Measurements from ENCODE around the gene NCR2.

Gene NCR2

DNA sequence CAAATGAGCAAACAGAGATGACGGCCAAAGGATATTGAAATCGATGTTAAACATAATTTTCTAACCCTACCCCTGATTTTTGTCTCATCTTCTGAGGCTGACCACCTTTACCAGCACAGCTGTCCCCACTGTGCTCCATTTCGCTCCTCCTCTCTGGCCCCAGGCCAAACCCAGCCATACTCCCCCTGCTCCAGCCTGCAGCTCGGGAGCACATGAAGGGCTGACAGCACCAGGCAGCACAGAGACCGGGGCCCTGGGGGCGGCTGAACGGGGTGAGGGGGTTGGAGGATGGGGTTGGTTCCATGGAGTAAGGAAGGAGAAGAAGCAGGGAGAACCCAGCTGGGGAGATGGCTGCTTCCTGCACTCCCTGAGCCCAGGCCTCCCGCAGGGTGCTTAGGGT, 3.2 kb upstream of the NCR2 start:
- no peaks in the 10 kb centered on the region for H3K36me3 ChIP-seq (ENCODE audit: insufficient read depth, low read length)
- no peak overlapping the region for H3K9ac ChIP-seq (ENCODE audit: low read length)
- peaks cover 0 to 7% of the 10 kb centered on the region in 2 donors for H3K27me3 ChIP-seq (ENCODE audit: control insufficient read depth in 1 of 2, insufficient read depth in 2 of 2, low read length in 2 of 2)
- no peak overlapping the region for H3K4me3 ChIP-seq (ENCODE audit: low read depth in 1 of 2, low read length in 2 of 2)
- H3K4me1 ChIP-seq (ENCODE audit: insufficient read depth, low read length), result peaks cover 6% of the 10 kb centered on the region
- no peak overlapping the region for H3K27ac ChIP-seq (ENCODE audit: low read depth, low read length)
- H3K9me3 ChIP-seq (ENCODE audit: low read length), result no peaks in the 10 kb centered on the region

DNA sequence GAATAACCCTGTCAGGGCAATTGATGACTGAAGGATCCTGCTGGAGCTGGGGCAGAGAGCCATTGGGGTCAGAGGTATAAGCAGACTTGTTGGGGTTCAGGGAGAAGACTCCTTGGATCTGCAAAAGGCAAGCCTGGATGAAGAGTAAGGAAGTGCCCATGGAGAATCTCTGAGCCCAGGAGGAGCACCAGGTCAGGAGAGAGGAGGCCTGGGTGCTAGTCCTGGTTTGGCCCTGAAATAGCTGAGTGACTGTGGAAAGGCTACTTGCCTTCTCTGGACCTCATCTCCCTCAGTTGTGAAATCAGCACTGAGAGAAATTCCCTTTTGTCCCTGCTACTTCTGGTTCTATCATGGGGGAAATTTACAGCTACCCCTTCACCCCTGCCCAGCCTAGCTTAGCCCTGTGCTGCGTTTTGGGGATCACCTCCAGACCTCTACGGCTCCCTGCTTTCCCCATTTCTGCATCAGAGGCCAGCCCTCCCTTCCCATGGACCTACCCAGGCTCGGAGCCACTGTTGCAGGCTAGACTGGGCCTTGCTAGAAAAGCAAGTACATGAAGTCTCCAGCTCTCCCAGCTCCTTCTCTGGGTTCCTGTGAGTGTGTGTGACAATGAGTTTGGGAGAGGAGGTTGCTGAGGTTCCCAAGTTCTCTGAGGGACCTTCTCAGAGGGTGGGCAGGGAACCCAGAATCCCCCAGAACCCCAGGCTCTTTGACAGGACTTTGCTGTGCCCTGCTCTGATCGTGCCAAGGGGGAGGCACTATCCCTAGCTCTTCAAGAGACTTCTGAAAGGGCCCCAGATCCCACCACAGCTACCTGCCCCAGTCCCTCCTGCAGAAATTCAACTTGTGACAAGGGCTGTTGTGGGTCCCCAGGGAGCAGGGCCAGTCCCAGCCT, 2.3 kb upstream of the NCR2 start:
- Histone ChIP-seq H3K27me3 (ENCODE audit: control insufficient read depth in 1 of 2, insufficient read depth in 2 of 2, low read length in 2 of 2) (peaks cover 0 to 7% of the 10 kb centered on the region in 2 donors), H3K9me3 (ENCODE audit: low read length) (no peaks in the 10 kb centered on the region), H3K9ac (ENCODE audit: low read length) (no peak overlapping the region), H3K4me1 (ENCODE audit: insufficient read depth, low read length) (peaks cover 6% of the 10 kb centered on the region), H3K36me3 (ENCODE audit: insufficient read depth, low read length) (no peaks in the 10 kb centered on the region), H3K4me3 (ENCODE audit: low read depth in 1 of 2, low read length in 2 of 2) (no peak overlapping the region), H3K27ac (ENCODE audit: low read depth, low read length) (no peak overlapping the region)

DNA sequence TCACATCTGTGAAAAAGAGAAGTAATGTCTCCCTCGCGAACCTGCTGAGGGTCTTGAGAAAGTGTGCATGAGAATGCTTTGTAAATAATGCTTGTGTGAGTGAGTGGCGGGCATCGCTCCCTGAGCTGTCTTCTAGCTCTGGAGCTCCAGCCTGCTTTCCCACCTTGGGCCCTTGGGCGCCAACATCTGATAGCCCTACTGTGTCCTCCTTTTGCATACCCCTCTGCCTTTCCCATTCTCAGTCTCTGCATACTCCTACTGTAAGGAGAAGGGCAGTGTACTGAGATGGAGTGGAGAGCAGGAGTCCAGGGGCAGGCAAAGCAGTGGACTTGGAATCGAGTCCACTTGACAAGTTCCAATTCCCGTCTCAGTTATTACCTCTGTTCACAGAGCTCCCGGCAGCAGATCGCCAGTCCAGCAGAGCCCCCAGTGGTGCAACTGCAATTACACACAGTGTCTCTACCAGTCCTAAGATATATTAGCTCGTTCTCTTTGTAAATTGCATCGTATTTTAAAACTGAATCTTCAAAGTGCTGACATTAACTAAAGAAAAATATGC, 847 bp upstream of the NCR2 start:
- Histone ChIP-seq H3K9ac (ENCODE audit: low read length) (no peak overlapping the region), H3K27ac (ENCODE audit: low read depth, low read length) (no peak overlapping the region), H3K9me3 (ENCODE audit: low read length) (no peaks in the 10 kb centered on the region), H3K36me3 (ENCODE audit: insufficient read depth, low read length) (no peaks in the 10 kb centered on the region), H3K27me3 (ENCODE audit: control insufficient read depth in 1 of 2, insufficient read depth in 2 of 2, low read length in 2 of 2) (no peaks in the 10 kb centered on the region), H3K4me3 (ENCODE audit: low read depth in 1 of 2, low read length in 2 of 2) (no peak overlapping the region), H3K4me1 (ENCODE audit: insufficient read depth, low read length) (peaks cover 6% of the 10 kb centered on the region)

DNA sequence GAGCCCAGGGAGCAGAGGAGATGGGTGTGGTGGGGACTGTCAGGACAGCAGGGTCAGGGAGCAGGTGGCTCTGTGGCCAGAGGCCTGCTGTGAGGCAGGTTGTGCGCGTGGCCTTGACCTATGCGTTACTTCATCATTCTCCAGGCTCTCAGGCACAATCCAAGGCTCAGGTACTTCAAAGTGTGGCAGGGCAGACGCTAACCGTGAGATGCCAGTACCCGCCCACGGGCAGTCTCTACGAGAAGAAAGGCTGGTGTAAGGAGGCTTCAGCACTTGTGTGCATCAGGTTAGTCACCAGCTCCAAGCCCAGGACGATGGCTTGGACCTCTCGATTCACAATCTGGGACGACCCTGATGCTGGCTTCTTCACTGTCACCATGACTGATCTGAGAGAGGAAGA, 535 bp downstream of the NCR2 start:
- Histone ChIP-seq H3K9ac (ENCODE audit: low read length) (no peak overlapping the region), H3K27me3 (ENCODE audit: control insufficient read depth in 1 of 2, insufficient read depth in 2 of 2, low read length in 2 of 2) (no peaks in the 10 kb centered on the region), H3K4me1 (ENCODE audit: insufficient read depth, low read length) (peaks cover 6% of the 10 kb centered on the region), H3K36me3 (ENCODE audit: insufficient read depth, low read length) (no peaks in the 10 kb centered on the region), H3K9me3 (ENCODE audit: low read length) (no peaks in the 10 kb centered on the region), H3K4me3 (ENCODE audit: low read depth in 1 of 2, low read length in 2 of 2) (no peak overlapping the region), H3K27ac (ENCODE audit: low read depth, low read length) (no peak overlapping the region)

DNA sequence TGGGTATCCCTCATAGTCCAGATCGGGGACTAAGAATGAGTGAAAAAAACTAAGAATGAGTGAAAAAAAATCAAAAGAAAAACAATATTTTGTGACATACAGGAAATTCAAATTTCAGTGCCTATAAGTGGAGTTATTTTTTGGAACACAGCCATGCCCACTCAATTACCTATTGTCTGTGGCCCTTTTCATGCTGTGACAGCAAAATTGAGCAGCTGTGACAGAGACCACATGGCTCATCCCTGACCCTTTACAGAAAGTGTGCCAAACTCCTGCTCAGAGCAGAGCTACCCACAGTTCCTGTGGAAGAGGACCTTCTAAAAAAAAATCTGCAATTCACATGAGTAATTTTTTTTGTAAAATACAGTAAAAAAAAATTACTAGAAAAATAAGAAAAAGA, 1.4 kb downstream of the NCR2 start:
- Histone ChIP-seq H3K27ac (ENCODE audit: low read depth, low read length) (no peak overlapping the region), H3K4me3 (ENCODE audit: low read depth in 1 of 2, low read length in 2 of 2) (no peak overlapping the region), H3K9ac (ENCODE audit: low read length) (no peak overlapping the region), H3K9me3 (ENCODE audit: low read length) (no peaks in the 10 kb centered on the region), H3K36me3 (ENCODE audit: insufficient read depth, low read length) (no peaks in the 10 kb centered on the region), H3K4me1 (ENCODE audit: insufficient read depth, low read length) (peaks cover 6% of the 10 kb centered on the region), H3K27me3 (ENCODE audit: control insufficient read depth in 1 of 2, insufficient read depth in 2 of 2, low read length in 2 of 2) (no peaks in the 10 kb centered on the region)

DNA sequence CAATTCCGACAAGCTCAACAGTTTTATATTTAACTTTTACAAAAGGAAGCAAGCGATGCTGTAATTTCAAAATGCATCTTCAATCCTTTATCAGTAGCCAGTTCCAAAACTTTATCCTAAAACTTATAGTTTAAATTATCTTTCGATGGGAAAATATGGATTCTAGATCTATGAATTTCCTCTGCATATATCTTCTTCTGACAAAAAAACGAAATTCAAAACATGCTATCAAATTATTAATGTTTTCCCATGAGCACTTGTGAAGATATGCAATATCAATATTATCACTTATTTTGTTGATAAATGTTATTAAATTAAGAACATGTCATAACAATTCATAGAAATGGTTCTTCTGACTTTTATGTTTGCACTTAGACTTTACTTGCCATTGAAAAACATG, 2.3 kb downstream of the NCR2 start:
- H3K9ac ChIP-seq (ENCODE audit: low read length), result no peak overlapping the region
- H3K4me1 ChIP-seq (ENCODE audit: insufficient read depth, low read length), result peaks cover 6% of the 10 kb centered on the region
- no peaks in the 10 kb centered on the region for H3K27me3 ChIP-seq (ENCODE audit: control insufficient read depth in 1 of 2, insufficient read depth in 2 of 2, low read length in 2 of 2)
- no peaks in the 10 kb centered on the region for H3K36me3 ChIP-seq (ENCODE audit: insufficient read depth, low read length)
- no peak overlapping the region for H3K4me3 ChIP-seq (ENCODE audit: low read depth in 1 of 2, low read length in 2 of 2)
- no peak overlapping the region for H3K27ac ChIP-seq (ENCODE audit: low read depth, low read length)
- H3K9me3 ChIP-seq (ENCODE audit: low read length), result no peaks in the 10 kb centered on the region

DNA sequence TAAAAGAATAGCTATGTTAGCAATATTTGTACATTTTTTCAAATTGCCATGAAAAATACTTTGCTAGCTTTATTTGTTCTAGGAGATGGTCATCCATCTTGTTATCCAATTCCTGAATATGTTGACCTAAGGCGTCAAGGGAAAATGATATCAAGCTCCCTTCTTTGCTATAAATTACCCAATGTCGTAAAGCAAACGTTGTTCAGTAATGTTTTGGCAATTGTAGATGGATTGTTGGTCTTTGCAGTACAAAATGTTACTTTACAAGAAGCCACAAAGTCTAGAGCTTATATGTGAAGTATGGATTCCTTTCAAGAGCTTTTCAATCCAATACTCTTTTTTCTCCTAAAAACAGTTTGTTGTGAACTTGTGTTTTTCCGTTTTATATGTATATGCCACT, 3.3 kb downstream of the NCR2 start:
- no peak overlapping the region for H3K4me3 ChIP-seq (ENCODE audit: low read depth in 1 of 2, low read length in 2 of 2)
- H3K27ac ChIP-seq (ENCODE audit: low read depth, low read length), result no peak overlapping the region
- H3K27me3 ChIP-seq (ENCODE audit: control insufficient read depth in 1 of 2, insufficient read depth in 2 of 2, low read length in 2 of 2), result no peaks in the 10 kb centered on the region
- H3K4me1 ChIP-seq (ENCODE audit: insufficient read depth, low read length), result peaks cover 6% of the 10 kb centered on the region
- no peaks in the 10 kb centered on the region for H3K9me3 ChIP-seq (ENCODE audit: low read length)
- no peak overlapping the region for H3K9ac ChIP-seq (ENCODE audit: low read length)
- no peaks in the 10 kb centered on the region for H3K36me3 ChIP-seq (ENCODE audit: insufficient read depth, low read length)

DNA sequence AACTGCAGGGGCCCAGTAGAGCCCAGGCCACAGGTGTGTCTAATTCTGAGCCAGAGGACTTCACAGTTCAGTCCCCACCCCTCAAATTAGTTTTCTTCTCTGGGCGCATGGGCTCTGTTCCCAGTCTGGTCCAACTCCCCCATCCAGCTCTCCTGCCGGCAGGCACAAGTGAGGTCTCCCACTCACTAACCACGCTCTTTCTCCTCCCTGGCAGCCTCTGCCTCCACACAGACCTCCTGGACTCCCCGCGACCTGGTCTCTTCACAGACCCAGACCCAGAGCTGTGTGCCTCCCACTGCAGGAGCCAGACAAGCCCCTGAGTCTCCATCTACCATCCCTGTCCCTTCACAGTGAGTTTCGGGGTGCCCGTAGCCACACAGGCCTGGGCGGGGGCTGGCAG, 6.2 kb downstream of the NCR2 start:
- no peak overlapping the region for H3K4me3 ChIP-seq (ENCODE audit: low read depth in 1 of 2, low read length in 2 of 2)
- H3K36me3 ChIP-seq (ENCODE audit: insufficient read depth, low read length), result no peaks in the 10 kb centered on the region
- no peaks in the 10 kb centered on the region for H3K9me3 ChIP-seq (ENCODE audit: low read length)
- H3K27me3 ChIP-seq (ENCODE audit: control insufficient read depth in 1 of 2, insufficient read depth in 2 of 2, low read length in 2 of 2), result no peaks in the 10 kb centered on the region
- no peak overlapping the region for H3K27ac ChIP-seq (ENCODE audit: low read depth, low read length)
- no peaks in the 10 kb centered on the region for H3K4me1 ChIP-seq (ENCODE audit: insufficient read depth, low read length)
- H3K9ac ChIP-seq (ENCODE audit: low read length), result no peak overlapping the region

DNA sequence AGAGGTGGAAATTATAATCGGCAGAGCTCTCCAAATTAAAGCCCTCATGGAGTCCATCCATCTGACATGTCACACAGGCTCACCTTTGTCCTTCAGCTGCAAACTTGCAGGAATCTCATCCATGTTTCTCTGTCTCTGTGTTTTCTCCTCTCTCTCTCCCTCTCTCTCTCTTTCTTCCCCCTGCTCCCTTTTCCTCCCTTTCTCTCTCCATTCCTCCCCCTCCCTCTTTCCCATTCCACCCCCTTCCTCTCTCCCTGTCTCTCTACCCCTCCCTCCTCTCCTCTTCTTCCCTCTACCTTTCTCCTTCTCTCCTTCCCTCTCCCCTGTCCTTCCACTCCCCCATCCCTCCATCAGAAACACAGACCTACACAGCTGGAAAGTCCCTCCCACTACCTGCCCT, 6.8 kb downstream of the NCR2 start:
- H3K36me3 ChIP-seq (ENCODE audit: insufficient read depth, low read length), result no peaks in the 10 kb centered on the region
- H3K4me3 ChIP-seq (ENCODE audit: low read depth in 1 of 2, low read length in 2 of 2), result no peak overlapping the region
- no peaks in the 10 kb centered on the region for H3K4me1 ChIP-seq (ENCODE audit: insufficient read depth, low read length)
- no peak overlapping the region for H3K9ac ChIP-seq (ENCODE audit: low read length)
- no peaks in the 10 kb centered on the region for H3K27me3 ChIP-seq (ENCODE audit: control insufficient read depth in 1 of 2, insufficient read depth in 2 of 2, low read length in 2 of 2)
- no peaks in the 10 kb centered on the region for H3K9me3 ChIP-seq (ENCODE audit: low read length)
- H3K27ac ChIP-seq (ENCODE audit: low read depth, low read length), result no peak overlapping the region

DNA sequence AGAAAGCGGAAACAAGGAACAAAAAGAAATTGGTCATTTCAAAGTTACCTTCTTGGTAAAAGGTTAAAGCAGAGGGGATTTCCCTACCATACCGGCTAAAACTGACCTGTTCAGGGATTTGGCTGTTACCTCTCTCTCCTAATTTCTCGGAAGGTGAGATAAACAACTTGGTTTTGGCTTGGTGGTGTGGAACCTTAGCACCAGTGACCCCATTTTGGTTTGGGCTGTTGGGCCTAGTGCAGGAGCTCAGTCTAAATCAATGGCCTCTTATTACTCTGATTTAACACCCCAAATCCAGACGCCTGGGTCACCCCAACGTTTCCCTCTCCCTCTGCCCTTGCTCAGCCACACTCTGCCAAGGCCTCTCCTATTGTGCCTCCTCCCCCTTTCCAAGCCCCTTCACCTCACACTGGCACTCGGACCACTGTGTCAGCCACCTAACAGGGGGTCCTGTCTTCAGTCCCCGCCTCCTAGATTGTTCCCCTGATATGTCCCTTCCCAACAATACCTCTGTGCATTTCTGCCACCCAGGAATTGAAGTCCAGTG, 8.3 kb downstream of the NCR2 start:
- no peak overlapping the region for H3K27ac ChIP-seq (ENCODE audit: low read depth, low read length)
- no peak overlapping the region for H3K4me3 ChIP-seq (ENCODE audit: low read depth in 1 of 2, low read length in 2 of 2)
- H3K27me3 ChIP-seq (ENCODE audit: control insufficient read depth in 1 of 2, insufficient read depth in 2 of 2, low read length in 2 of 2), result no peaks in the 10 kb centered on the region
- H3K4me1 ChIP-seq (ENCODE audit: insufficient read depth, low read length), result no peaks in the 10 kb centered on the region
- no peaks in the 10 kb centered on the region for H3K9me3 ChIP-seq (ENCODE audit: low read length)
- H3K9ac ChIP-seq (ENCODE audit: low read length), result no peak overlapping the region
- H3K36me3 ChIP-seq (ENCODE audit: insufficient read depth, low read length), result no peaks in the 10 kb centered on the region

DNA sequence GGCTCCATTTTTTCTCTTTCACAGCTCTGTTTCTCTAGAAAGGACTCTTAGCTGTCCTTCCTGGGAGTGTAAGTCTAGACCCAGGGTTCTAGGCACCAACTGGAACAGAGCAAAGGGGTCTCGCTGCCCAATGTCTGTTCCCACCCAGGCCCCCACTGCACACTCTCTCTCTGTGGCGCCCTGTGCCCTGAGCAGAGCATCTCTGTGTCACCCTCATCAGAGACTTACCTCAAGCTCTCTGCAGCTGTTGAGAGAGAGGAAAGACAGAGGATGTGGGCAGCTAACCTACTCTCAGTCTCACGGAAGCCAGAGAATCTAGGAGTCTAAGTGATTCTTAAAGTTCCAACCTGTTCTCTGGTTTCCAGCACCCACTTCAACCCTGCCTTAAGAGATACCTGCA, 9.5 kb downstream of the NCR2 start:
- H3K9ac ChIP-seq (ENCODE audit: low read length), result no peak overlapping the region
- H3K4me3 ChIP-seq (ENCODE audit: low read depth in 1 of 2, low read length in 2 of 2), result no peak overlapping the region
- no peak overlapping the region for H3K27ac ChIP-seq (ENCODE audit: low read depth, low read length)
- H3K4me1 ChIP-seq (ENCODE audit: insufficient read depth, low read length), result no peaks in the 10 kb centered on the region
- no peaks in the 10 kb centered on the region for H3K36me3 ChIP-seq (ENCODE audit: insufficient read depth, low read length)
- no peaks in the 10 kb centered on the region for H3K9me3 ChIP-seq (ENCODE audit: low read length)
- H3K27me3 ChIP-seq (ENCODE audit: control insufficient read depth in 1 of 2, insufficient read depth in 2 of 2, low read length in 2 of 2), result no peaks in the 10 kb centered on the region

DNA sequence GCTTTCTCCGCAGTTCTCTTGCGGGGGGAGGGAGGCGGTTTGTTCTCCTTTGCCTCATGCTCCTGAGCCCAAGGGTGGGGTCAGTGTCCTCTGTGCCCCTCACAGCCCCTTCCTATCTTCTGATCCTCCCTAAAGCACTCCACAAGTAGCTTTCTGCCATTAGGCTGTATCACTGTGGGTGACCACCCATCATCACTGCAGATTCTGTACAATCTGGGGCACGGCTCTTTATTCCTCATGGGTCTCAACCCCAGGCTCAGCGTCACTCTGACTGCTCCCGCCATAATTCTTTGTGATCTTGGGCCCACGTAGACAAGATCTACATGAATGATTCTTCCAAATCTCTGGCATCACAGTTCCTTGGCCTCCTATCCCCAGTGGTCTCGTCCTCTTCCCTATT, 10.5 kb downstream of the NCR2 start:
- H3K27me3 ChIP-seq (ENCODE audit: control insufficient read depth in 1 of 2, insufficient read depth in 2 of 2, low read length in 2 of 2), result no peaks in the 10 kb centered on the region
- H3K4me3 ChIP-seq (ENCODE audit: low read depth in 1 of 2, low read length in 2 of 2), result no peak overlapping the region
- H3K27ac ChIP-seq (ENCODE audit: low read depth, low read length), result no peak overlapping the region
- H3K36me3 ChIP-seq (ENCODE audit: insufficient read depth, low read length), result no peaks in the 10 kb centered on the region
- no peak overlapping the region for H3K9ac ChIP-seq (ENCODE audit: low read length)
- no peaks in the 10 kb centered on the region for H3K9me3 ChIP-seq (ENCODE audit: low read length)
- H3K4me1 ChIP-seq (ENCODE audit: insufficient read depth, low read length), result no peaks in the 10 kb centered on the region
